ENCODE data around the gene ETV6. TPM values are rescaled to one million over a fixed set of nuclear protein-coding genes. Genes with fewer than 3 reads are reported as not detected.

Gene ETV6
- total and polyA plus RNA-seq, 2 of the 8 experiments (the other 6 are each of a cell fraction or from before 2014, with no cell fraction given), result 5.5 to 23.9 TPM

GRCh38 chr12:11723993-11724392 lies 74.5 kb downstream of the ETV6 start:
- TF ChIP-seq SRF (IDR thresholded peaks at IDR 0.05; ENCODE audit: low read depth, low read length), result no peak
- no peak for TF ChIP-seq BCL11A (IDR thresholded peaks at IDR 0.05; ENCODE audit: low read depth in 2 of 2, low read length in 2 of 2)
- no peak for TF ChIP-seq SIX5 (IDR thresholded peaks at IDR 0.05; ENCODE audit: low read depth, low read length)
- no peak for TF ChIP-seq JUND (IDR thresholded peaks at IDR 0.05; ENCODE audit: low read length)
- TF ChIP-seq CHD1 (IDR thresholded peaks at IDR 0.05; ENCODE audit: low read depth, low read length), result no peak
- no peak for TF ChIP-seq TAF7 (optimal IDR thresholded peaks at IDR 0.05; ENCODE audit: borderline replicate concordance, low read depth, low read length)
- no peak for TF ChIP-seq E2F6 (IDR thresholded peaks at IDR 0.05)
- TF ChIP-seq RXRA (IDR thresholded peaks at IDR 0.05; ENCODE audit: insufficient read depth, low read depth, low read length), result no peak
- no peak for TF ChIP-seq POLR2A (IDR thresholded peaks at IDR 0.05; ENCODE audit: control extremely low read depth in 1 of 2, low read depth in 2 of 2, low read length in 2 of 2)
- H4K20me1 ChIP-seq (replicated peaks in 1 of 2; ENCODE audit: control insufficient read depth in 1 of 2, insufficient read depth in 2 of 2, low read length in 2 of 2), result peaks cover 0 to 2% of the 10 kb centered on the region in 2 experiments
- no peak overlapping the region for H4K5ac ChIP-seq (ENCODE audit: insufficient read length, low read depth, low read length)
- H3K14ac ChIP-seq (ENCODE audit: insufficient read length), result no peak overlapping the region
- H3K18ac ChIP-seq (ENCODE audit: extremely low read depth, low read length), result 0 out of 2 replicates have a peak overlapping the region, but pooled peaks have one; percentile 75
- no peak overlapping the region for H2AFZ ChIP-seq (ENCODE audit: low read length)
- no peaks in the 10 kb centered on the region for H3K23me2 ChIP-seq (ENCODE audit: low read depth, low read length)
- FAIRE-seq (no peak), DNase-seq (ENCODE audit: low read depth in 1 of 2, low spot score in 2 of 2) (no peak)
- no peak overlapping the region for H2BK12ac ChIP-seq (ENCODE audit: low read depth, low read length)
- peaks cover 4% of the 10 kb centered on the region; the same call in 1 of the 2 replicates for H3K79me1 ChIP-seq (ENCODE audit: low read depth, low read length)
- no peak overlapping the region for H3K56ac ChIP-seq (replicated peaks; ENCODE audit: insufficient read length, low read depth, low read length)
- H3K36me3 ChIP-seq (ENCODE audit: control insufficient read depth in 2 of 4, insufficient read depth in 4 of 4, low read length in 3 of 4), result no peaks in the 10 kb centered on the region
- H2BK20ac ChIP-seq (ENCODE audit: low read length), result no peak overlapping the region
- no peak overlapping the region for H2BK5ac ChIP-seq (ENCODE audit: low read depth, low read length)
- H3K9me3 ChIP-seq (ENCODE audit: insufficient read depth in 2 of 2, low read depth in 1 of 2, low read length in 1 of 2), result no peaks in the 10 kb centered on the region
- peaks cover 0 to 7% of the 10 kb centered on the region in 2 experiments; a peak in 1 of 4 replicates for H3K79me2 ChIP-seq (ENCODE audit: control insufficient read depth in 1 of 2, insufficient read depth in 2 of 2, low read length in 2 of 2)
- H3K4ac ChIP-seq (replicated peaks; ENCODE audit: insufficient read length, low read depth, low read length), result no peak overlapping the region
- H3K27me3 ChIP-seq (replicated peaks in 1 of 4; ENCODE audit: control insufficient read depth in 3 of 4, extremely low read depth in 1 of 4, insufficient read depth in 3 of 4, low read length in 3 of 4), result no peaks in the 10 kb centered on the region
- no peak overlapping the region for H4K91ac ChIP-seq (replicated peaks; ENCODE audit: insufficient read length, low read length)
- H3K4me3 ChIP-seq (ENCODE audit: extremely low read depth in 1 of 4, insufficient read depth in 2 of 4, low read depth in 3 of 4, low read length in 4 of 4), result no peak overlapping the region
- H2BK120ac ChIP-seq (replicated peaks; ENCODE audit: low read depth, low read length), result no peak overlapping the region
- H3K27ac ChIP-seq (ENCODE audit: low read depth, low read length), result no peak overlapping the region
- peaks cover 3 to 11% (median 8%) of the 10 kb centered on the region in 4 experiments; a peak in 6 of 7 replicates for H3K4me1 ChIP-seq (replicated peaks in 1 of 4; ENCODE audit: control insufficient read depth in 3 of 4, insufficient read depth in 4 of 4, low read length in 3 of 4)
- H2BK15ac ChIP-seq (ENCODE audit: low read length), result no peak overlapping the region
- H3K9ac ChIP-seq (replicated peaks in 1 of 4; ENCODE audit: extremely low read depth in 1 of 4, low read depth in 3 of 4, low read length in 3 of 4), result no peak overlapping the region
- H2AK5ac ChIP-seq (ENCODE audit: low read depth, low read length), result no peak overlapping the region
- no peak overlapping the region for H3K23ac ChIP-seq (ENCODE audit: insufficient read length)
- ChIA-PET CTCF (ENCODE audit: partially characterized antibody) (interaction anchor here (0.6 kb wide), 1 partner anchor 8 kb away, joined by 3 read pairs; no protein-coding TSS in a partner anchor), POLR2A (ENCODE audit: partially characterized antibody) (interaction anchor here (0.6 kb wide), 1 partner anchor 613 kb away, joined by 3 read pairs; no protein-coding TSS in a partner anchor)
- no peak overlapping the region for H4K8ac ChIP-seq (ENCODE audit: extremely low read depth, insufficient read depth, low read length)
- WGBS, 2 experiments (ENCODE audit: extremely low coverage in 1 of 2, insufficient coverage in 1 of 2, insufficient read length in 1 of 2, insufficient replicate concordance in 2 of 2, low coverage in 1 of 2, low lambda C conversion rate in 2 of 2, missing lambda C conversion rate in 1 of 2), result 84% methylated on average over 6 of the region's 6 CpGs; no CpG with 5 or more reads in 1 of the 2 experiments
- H3K4me2 ChIP-seq (ENCODE audit: insufficient read depth in 1 of 2, low read depth in 2 of 2, low read length in 2 of 2), result 0 out of 4 replicates have a peak overlapping the region, but pooled peaks of 1 of the 2 experiments have one; percentile 17

Data from H1 (cell line).